OCI-LY1 (cell line): ENCODE results near the gene AHSA1.

Experiments
- CTCF ChIP-seq: fragments of 200-600 bp; sonication (generic), shearing (Covaris generic); IDR thresholded peaks from 2 replicates; pipeline ENCODE4 v1.5.1; 2017; ENCODE audit warnings: mild to moderate bottlenecking, antibody characterized with exemption, low read length, moderate library complexity, mixed read lengths
- EZH2 ChIP-seq: fragments of 200-600 bp; sonication (generic), shearing (Covaris generic); IDR thresholded peaks from 2 replicates; pipeline ENCODE4 v1.8.0; 2017; ENCODE audit warnings: borderline replicate concordance, mixed run types, mild to moderate bottlenecking, antibody characterized with exemption, low read length, moderate library complexity, mixed read lengths

- TF ChIP-seq CTCF (no peak), EZH2 (no peak)
Measured at GRCh38 chr14:77503138-77503537, 45.2 kb downstream of the AHSA1 start.
